ENCODE data around the gene WHAMM. TPM values are rescaled to one million over a fixed set of nuclear protein-coding genes. Genes with fewer than 3 reads are reported as not detected.

The WHAMM gene
- total RNA-seq, 1 donor from 2014 or later: 8.1 TPM

- Mint-ChIP-seq H3K4me3 (ENCODE audit: low read depth) (no peak overlapping the region), H3K4me1 (ENCODE audit: low read depth) (no peaks in the 10 kb centered on the region), H3K9me3 (ENCODE audit: low read depth) (peaks cover 6% of the 10 kb centered on the region), H3K27ac (no peak overlapping the region), H3K27me3 (peaks cover 6% of the 10 kb centered on the region), H3K36me3 (ENCODE audit: insufficient read depth) (no peaks in the 10 kb centered on the region)
- no peak for DNase-seq (ENCODE audit: low spot score, unreplicated experiment)
- TF ChIP-seq CTCF (IDR thresholded peaks at IDR 0.05; ENCODE audit: unreplicated experiment): no peak
Observed at GRCh38 chr15:82781349-82781748, 28.1 kb upstream of the WHAMM start.

DNA sequence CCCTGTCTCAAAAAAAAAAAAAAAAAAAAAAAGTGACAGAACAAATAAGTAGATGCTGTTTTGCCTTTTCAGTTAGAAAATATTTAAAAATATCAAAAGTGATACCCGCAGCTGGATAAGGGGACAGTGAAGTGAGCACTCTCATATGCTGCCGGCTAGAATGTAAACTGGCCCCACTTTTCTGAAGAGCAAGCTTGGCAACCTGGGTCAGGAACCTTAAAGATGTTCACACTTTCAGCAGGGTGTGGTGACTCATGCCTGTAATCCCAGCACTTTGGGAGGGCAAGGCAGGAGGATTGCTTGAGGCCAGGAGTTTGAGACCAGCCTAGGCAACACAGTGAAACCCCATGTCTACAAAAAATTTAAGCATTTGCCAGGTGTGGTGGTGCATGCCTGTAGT lies 20.9 kb upstream of the WHAMM start:
- H3K9me3 Mint-ChIP-seq (ENCODE audit: low read depth): peaks cover 7% of the 10 kb centered on the region
- H3K36me3 Mint-ChIP-seq (ENCODE audit: insufficient read depth): peaks cover 1% of the 10 kb centered on the region
- peaks cover 6% of the 10 kb centered on the region for H3K27me3 Mint-ChIP-seq
- no peak overlapping the region for H3K27ac Mint-ChIP-seq
- DNase-seq (ENCODE audit: low spot score, unreplicated experiment): no peak
- H3K4me3 Mint-ChIP-seq (ENCODE audit: low read depth): no peak overlapping the region
- H3K4me1 Mint-ChIP-seq (ENCODE audit: low read depth): no peaks in the 10 kb centered on the region
- TF ChIP-seq CTCF (IDR thresholded peaks at IDR 0.05; ENCODE audit: unreplicated experiment): no peak

GRCh38 chr15:82789491-82789890 lies 19.9 kb upstream of the WHAMM start:
- Mint-ChIP-seq H3K27me3 (peaks cover 6% of the 10 kb centered on the region), H3K27ac (no peak overlapping the region), H3K4me3 (ENCODE audit: low read depth) (no peak overlapping the region), H3K9me3 (ENCODE audit: low read depth) (peaks cover 15% of the 10 kb centered on the region), H3K36me3 (ENCODE audit: insufficient read depth) (peaks cover 1% of the 10 kb centered on the region), H3K4me1 (ENCODE audit: low read depth) (no peaks in the 10 kb centered on the region)
- TF ChIP-seq CTCF (IDR thresholded peaks at IDR 0.05; ENCODE audit: unreplicated experiment): no peak
- DNase-seq (ENCODE audit: low spot score, unreplicated experiment): no peak

DNA sequence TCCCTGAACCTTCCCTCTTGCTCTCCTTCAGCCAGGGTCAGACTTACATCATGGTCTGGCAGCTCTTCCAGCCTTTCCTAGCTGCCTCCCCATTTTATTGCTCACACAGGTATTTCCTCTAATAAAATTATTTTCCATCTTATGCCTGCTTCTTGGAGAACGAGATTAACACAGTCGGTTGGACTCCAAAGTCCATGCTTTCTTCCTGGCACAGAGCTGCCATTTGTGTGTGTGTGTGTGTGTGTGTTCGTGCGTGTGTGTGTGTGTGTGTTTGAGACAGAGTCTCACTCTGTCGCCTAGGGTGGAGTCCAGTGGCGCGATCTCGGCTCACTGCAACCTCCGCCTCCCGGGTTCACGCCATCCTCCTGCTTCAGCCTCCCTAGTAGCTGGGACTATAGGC lies 19.1 kb upstream of the WHAMM start:
- peaks cover 1% of the 10 kb centered on the region for H3K36me3 Mint-ChIP-seq (ENCODE audit: insufficient read depth)

DNA sequence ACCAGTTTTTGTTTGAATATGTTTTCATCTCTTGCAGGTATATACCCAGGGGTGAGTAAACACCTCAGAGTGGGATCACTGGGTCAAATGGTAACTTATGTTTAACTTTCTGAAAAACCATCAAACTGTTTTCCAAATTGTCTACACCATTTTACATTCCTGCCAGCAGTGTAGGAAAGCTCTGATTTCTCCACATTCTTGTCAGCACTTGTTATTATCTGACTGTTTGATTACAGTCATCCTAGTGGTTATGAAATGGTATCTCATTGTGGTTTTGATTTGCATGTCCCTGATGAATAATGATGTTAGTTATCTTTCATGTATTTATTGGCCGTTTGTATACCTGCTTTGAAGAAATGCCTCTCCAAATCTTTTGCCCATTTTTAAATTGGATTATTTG lies 17.4 kb upstream of the WHAMM start:
- no peak for DNase-seq (ENCODE audit: low spot score, unreplicated experiment)
- H3K4me3 Mint-ChIP-seq (ENCODE audit: low read depth): no peak overlapping the region
- H3K36me3 Mint-ChIP-seq (ENCODE audit: insufficient read depth): peaks cover 1% of the 10 kb centered on the region
- peaks cover 15% of the 10 kb centered on the region for H3K9me3 Mint-ChIP-seq (ENCODE audit: low read depth)
- H3K27me3 Mint-ChIP-seq: peaks cover under 1% of the 10 kb centered on the region
- no peak overlapping the region for H3K27ac Mint-ChIP-seq
- TF ChIP-seq CTCF (IDR thresholded peaks at IDR 0.05; ENCODE audit: unreplicated experiment): no peak
- no peaks in the 10 kb centered on the region for H3K4me1 Mint-ChIP-seq (ENCODE audit: low read depth)

More for the DNA sequence above, 19.1 kb upstream of the WHAMM start:
- H3K27me3 Mint-ChIP-seq: peaks cover 4% of the 10 kb centered on the region
- no peak for DNase-seq (ENCODE audit: low spot score, unreplicated experiment)
- no peak overlapping the region for H3K4me3 Mint-ChIP-seq (ENCODE audit: low read depth)
- no peaks in the 10 kb centered on the region for H3K4me1 Mint-ChIP-seq (ENCODE audit: low read depth)
- H3K9me3 Mint-ChIP-seq (ENCODE audit: low read depth): peaks cover 15% of the 10 kb centered on the region
- H3K27ac Mint-ChIP-seq: no peak overlapping the region
- TF ChIP-seq CTCF (IDR thresholded peaks at IDR 0.05; ENCODE audit: unreplicated experiment): no peak

Data from progenitor cell of endocrine pancreas (in vitro differentiated cells).